GM12878 (cell line): Measurements from ENCODE around the gene DMD. TPM values are rescaled to one million over a fixed set of nuclear protein-coding genes. Genes with fewer than 3 reads are reported as not detected.

Source experiments
- ATAC-seq: fragments of 200-7000 bp; cut with Tn5 transposase; 3 replicates; pipeline ENCODE4 v1.9.1; 2020; ENCODE audit warnings: mild to moderate bottlenecking, moderate library complexity
- BruUV-seq: library from RNA; stranded (reverse); fragments of 400-500 nt; replicated peaks from 2 replicates; lab custom pipeline; 2021; lab: Mats Ljungman, UMichigan
- CTCF ChIA-PET: fragments of 300-600 bp; sonication (Branson Sonifier 250); formaldehyde crosslinking; extraction: SDS; loops from one replicate; lab custom pipeline; 2021; ENCODE audit warnings: inconsistent platforms; lab: Yijun Ruan, JAX
- POLR2A ChIA-PET: fragments of 350-600 bp; formaldehyde crosslinking; extraction: SDS; loops from one replicate; lab custom pipeline; 2021; ENCODE audit warnings: inconsistent platforms; lab: Charles Lee
- RAD21 ChIA-PET: fragments of 300-600 bp; sonication (Branson Sonifier 250); formaldehyde crosslinking; loops from one replicate; lab custom pipeline; 2023; ENCODE audit warnings: antibody characterized with exemption; ENCODE audit not compliant: unreplicated experiment; lab: Charles Lee
- SMC1A ChIA-PET: fragments of 300-600 bp; sonication (Branson Sonifier 250); formaldehyde crosslinking; loops from one replicate; lab custom pipeline; 2023; ENCODE audit not compliant: unreplicated experiment, uncharacterized antibody; lab: Charles Lee
- DNase-seq: peaks from one replicate; pipeline ENCODE4 v3.0.0-alpha.2; 2011; ENCODE audit warnings: low read depth, low spot score
- FAIRE-seq: peaks from 3 replicates; lab custom pipeline; 2011; peaks lifted over from hg19 to GRCh38; lab: Jason Lieb, UNC
- H2AFZ ChIP-seq: 2 replicates; pipeline ENCODE4 v1.6.0; 2011; ENCODE audit warnings: low read depth, low read length, control low read depth; ENCODE audit not compliant: control insufficient read depth
- H3K27ac ChIP-seq: 2 replicates; pipeline ENCODE4 v1.5.1; 2011; ENCODE audit warnings: control low read depth; ENCODE audit not compliant: control insufficient read depth, insufficient read depth
- H3K27me3 ChIP-seq, 2 experiments: replicated peaks in 1 of 2; 2 replicates each; pipeline versions ENCODE4 v1.6.0 to v1.6.1; 2011; ENCODE audit warnings: low read length in 1 of 2; ENCODE audit not compliant: control insufficient read depth in 2 of 2, insufficient read depth in 2 of 2
- H3K36me3 ChIP-seq, 2 experiments: 2 replicates each; pipeline ENCODE4 v1.5.1; 2011; ENCODE audit warnings: low read length in 1 of 2; ENCODE audit not compliant: control insufficient read depth in 2 of 2, insufficient read depth in 2 of 2
- H3K4me1 ChIP-seq: 2 replicates; pipeline ENCODE4 v1.6.1; 2011; ENCODE audit warnings: mild to moderate bottlenecking, low read length, moderate library complexity, mixed read lengths; ENCODE audit not compliant: control insufficient read depth, insufficient read depth
- H3K4me2 ChIP-seq: 2 replicates; pipeline ENCODE4 v1.6.0; 2011; ENCODE audit warnings: control low read depth; ENCODE audit not compliant: control insufficient read depth, insufficient read depth
- H3K4me3 ChIP-seq: fragments of 200-600 bp; sonication (generic); 2 replicates; pipeline ENCODE4 v1.5.1; 2016
- H3K79me2 ChIP-seq: 2 replicates; pipeline ENCODE4 v1.6.0; 2011; ENCODE audit warnings: low read length; ENCODE audit not compliant: control insufficient read depth, insufficient read depth
- H3K9ac ChIP-seq: 2 replicates; pipeline ENCODE4 v1.8.0; 2011; ENCODE audit warnings: low read length, control low read depth, mixed read lengths; ENCODE audit not compliant: control insufficient read depth, insufficient read depth
- H3K9me3 ChIP-seq: replicated peaks from 3 replicates; pipeline ENCODE4 v1.5.1; 2011; ENCODE audit warnings: mild to moderate bottlenecking, low read length; ENCODE audit not compliant: control insufficient read depth, insufficient read depth
- H4K20me1 ChIP-seq: 2 replicates; pipeline ENCODE4 v1.6.0; 2011; ENCODE audit not compliant: control insufficient read depth, insufficient read depth
- ATF2 ChIP-seq: IDR thresholded peaks from 2 replicates; pipeline ENCODE4 v1.6.1; 2012; ENCODE audit warnings: low read length, inconsistent platforms
- CBX3 ChIP-seq: fragments of 200-600 bp; sonication (generic); IDR thresholded peaks from 2 replicates; pipeline ENCODE4 v1.6.1; 2016; ENCODE audit warnings: low read depth, borderline replicate concordance
- CHD4 ChIP-seq: fragments of 200-600 bp; sonication (generic); IDR thresholded peaks from 2 replicates; pipeline ENCODE4 v1.6.1; 2016; ENCODE audit warnings: mild to moderate bottlenecking
- CUX1 ChIP-seq: IDR thresholded peaks from 2 replicates; pipeline ENCODE4 v1.6.1; 2012; ENCODE audit warnings: improper control_type of control experiment, low read depth, low read length; ENCODE audit not compliant: insufficient replicate concordance
- E4F1 ChIP-seq: fragments of 450-650 bp; IDR thresholded peaks from 2 replicates; pipeline ENCODE4 v1.6.1; 2018; ENCODE audit warnings: borderline replicate concordance, mild to moderate bottlenecking; ENCODE audit not compliant: partially characterized antibody
- FOS ChIP-seq: IDR thresholded peaks from 3 replicates; pipeline ENCODE4 v1.6.1; 2011; ENCODE audit warnings: borderline replicate concordance; ENCODE audit not compliant: insufficient read length; ENCODE audit errors: extremely low read depth
- HSF1 ChIP-seq: fragments of 150-350 bp; IDR thresholded peaks from 2 replicates; pipeline ENCODE4 v1.6.1; 2014; ENCODE audit warnings: mild to moderate bottlenecking, low read depth, low read length
- POLR2A ChIP-seq: IDR thresholded peaks from 2 replicates; pipeline ENCODE4 v1.6.1; 2011; ENCODE audit warnings: low read depth, mild to moderate bottlenecking, low read length
- RAD21 ChIP-seq: IDR thresholded peaks from 2 replicates; pipeline ENCODE4 v1.6.1; 2011; ENCODE audit warnings: mild to moderate bottlenecking, low read depth, low read length, moderate library complexity; ENCODE audit not compliant: insufficient read depth
- RAD51 ChIP-seq: fragments of 450-650 bp; IDR thresholded peaks from 2 replicates; pipeline ENCODE4 v1.6.1; 2016; ENCODE audit warnings: moderate library complexity, mild to moderate bottlenecking, inconsistent platforms
- SMC3 ChIP-seq: IDR thresholded peaks from 2 replicates; pipeline ENCODE4 v1.6.1; 2011; ENCODE audit warnings: low read length, improper control_type of control experiment, borderline replicate concordance
- TCF3 ChIP-seq: IDR thresholded peaks from 2 replicates; pipeline ENCODE4 v1.6.1; 2012; ENCODE audit warnings: low read depth, mild to moderate bottlenecking, low read length, borderline replicate concordance; ENCODE audit not compliant: insufficient read depth
- ZNF217 ChIP-seq: fragments of 450-650 bp; IDR thresholded peaks from 2 replicates; pipeline ENCODE4 v1.6.1; 2017; ENCODE audit warnings: antibody characterized with exemption, mild to moderate bottlenecking
- WGBS: methylation state at CpG from one replicate; pipeline ENCODE4 v1.1.6; 2016; ENCODE audit warnings: low lambda C conversion rate; ENCODE audit not compliant: insufficient replicate concordance, insufficient coverage; ENCODE audit errors: missing lambda C conversion rate; 5-methylcytosine and 5-hydroxymethylcytosine counted together
- in situ Hi-C: fragments of 300-500 bp; cut with MboI; formaldehyde crosslinking; loops from 9 replicates; pipeline ENCODE4 v1.14.3; 2018; ENCODE audit warnings: mixed read lengths
- intact Hi-C: fragments of 100-400 bp; cut with micrococcal nuclease; formaldehyde crosslinking; loops from one replicate; pipeline ENCODE4 v1.14.2; 2022; ENCODE audit not compliant: unreplicated experiment
- polyA plus RNA-seq, 11 experiments: library from polyadenylated mRNA; depleted of rRNA in 4 of 11; unstranded in 6 of 11; stranded (reverse) in 5 of 11; fragments of >200 nt; fragmentation: Nextera tagmentation in 4 of 11; fragmentation: Illumina TruSeq in 1 of 11; extraction: Ambion mirVana in 4 of 11; extraction: Trizol in 1 of 11; gene quantifications; 1 replicate in 1 of 11; 2 replicates in 10 of 11; pipeline versions ENCODE4 v1.2.1 to v1.2.3, GENCODE V29; 2011 to 2016; ENCODE audit warnings: inconsistent platforms in 2 of 11, missing spikeins in 2 of 11, low read depth in 1 of 11
- total RNA-seq, 4 experiments: library from RNA; depleted of rRNA in 3 of 4; stranded (reverse); fragments of >200 nt in 3 of 4; fragmentation: Illumina TruSeq in 1 of 4; extraction: Trizol in 1 of 4; gene quantifications; 2 replicates each; pipeline versions ENCODE4 v1.2.1 to v1.2.3, GENCODE V29; 2013 to 2021

DMD gene
- total and polyA plus RNA-seq, 10 of the 15 experiments (the other 5 are each of a cell fraction or from before 2014, with no cell fraction given), result 1.4 to 24.3 (median 4.3) TPM

GRCh38 chrX:31421441-31421840 lies 1789.9 kb downstream of the DMD start:
- intact Hi-C loops, result no loop called here
- H3K4me2 ChIP-seq, result no peak overlapping the region
- 42% methylated on average over 3 of the region's 3 CpGs for WGBS
- in situ Hi-C loops, result loop anchor here (10.0 kb wide), 1 partner anchor 387 kb away; no protein-coding TSS in a partner anchor
- ATAC-seq, result no peak
- no peaks in the 10 kb centered on the region for H4K20me1 ChIP-seq
- no peak overlapping the region for H3K9ac ChIP-seq
- H3K4me1 ChIP-seq, result no peaks in the 10 kb centered on the region
- no peaks in the 10 kb centered on the region for H3K36me3 ChIP-seq
- POLR2A ChIA-PET, result no interaction called here
- no peaks in the 10 kb centered on the region for H3K9me3 ChIP-seq
- DNase-seq, result no peak
- H2AFZ ChIP-seq, result no peak overlapping the region
- no peaks in the 10 kb centered on the region for H3K79me2 ChIP-seq
- H3K4me3 ChIP-seq, result no peak overlapping the region
- H3K27ac ChIP-seq, result no peak overlapping the region
- H3K27me3 ChIP-seq, result no peaks in the 10 kb centered on the region
- SMC1A ChIA-PET, result interaction anchor here (0.6 to 6.6 kb wide), 4 partner anchors 26 to 383 kb away, joined by 3 to 56 read pairs (median 4); no protein-coding TSS in a partner anchor
- RAD21 ChIA-PET, result no interaction called here
- CTCF ChIA-PET, result interaction anchor here (1.4 to 5.3 kb wide), 2 partner anchors 141 to 383 kb away, joined by 4 to 69 read pairs; no protein-coding TSS in a partner anchor
- FAIRE-seq, result no peak
- BruUV-seq, result no TSS peak
- no peak for TF ChIP-seq ATF2
- TF ChIP-seq TCF3, result no peak
- TF ChIP-seq E4F1, result no peak
- no peak for TF ChIP-seq RAD51
- no peak for TF ChIP-seq POLR2A
- no peak for TF ChIP-seq ZNF217
- TF ChIP-seq CBX3, result no peak
- no peak for TF ChIP-seq SMC3
- no peak for TF ChIP-seq CUX1
- no peak for TF ChIP-seq RAD21
- TF ChIP-seq HSF1, result no peak
- TF ChIP-seq FOS, result no peak
- no peak for TF ChIP-seq CHD4
